ENCODE data around the gene GRID2. TPM values are rescaled to one million over a fixed set of nuclear protein-coding genes. Genes with fewer than 3 reads are reported as not detected.

The GRID2 gene
- total RNA-seq, 4 donors from 2014 or later: 0.63 TPM; not detected in 3

GRCh38 chr4:93103042-93103441 is 799.3 kb downstream of the GRID2 start:
- Histone ChIP-seq H3K4me3 (no peak overlapping the region), H3K27ac (no peak overlapping the region), H3K4me1 (no peaks in the 10 kb centered on the region), H3K36me3 (no peaks in the 10 kb centered on the region), H3K9me3 (no peaks in the 10 kb centered on the region), H3K27me3 (no peaks in the 10 kb centered on the region)
- TF ChIP-seq POLR2A (IDR thresholded peaks at IDR 0.05): no peak
- no peak for TF ChIP-seq CTCF (IDR thresholded peaks at IDR 0.05)
- TF ChIP-seq EP300 (IDR thresholded peaks at IDR 0.05): no peak
- no peak for DNase-seq (ENCODE audit: low spot score in 2 of 2)
- WGBS, 2 donors: 88 to 89% methylated on average over 7 of the region's 7 CpGs

- H3K9me3 ChIP-seq: no peaks in the 10 kb centered on the region
- no peaks in the 10 kb centered on the region for H3K36me3 ChIP-seq
- no peak overlapping the region for H3K4me3 ChIP-seq
- no peak overlapping the region for H3K27ac ChIP-seq
- H3K4me1 ChIP-seq: no peaks in the 10 kb centered on the region
- TF ChIP-seq CTCF (IDR thresholded peaks at IDR 0.05) (no peak), EP300 (IDR thresholded peaks at IDR 0.05) (no peak), POLR2A (IDR thresholded peaks at IDR 0.05) (no peak)
- 55 to 63% methylated on average over 1 of the region's 1 CpG for WGBS, 2 donors
- no peak for DNase-seq (ENCODE audit: low spot score in 2 of 2)
- no peaks in the 10 kb centered on the region for H3K27me3 ChIP-seq
Observed at GRCh38 chr4:93116624-93117023, 812.9 kb downstream of the GRID2 start.

GRCh38 chr4:93127489-93127888 is 823.7 kb downstream of the GRID2 start:
- Histone ChIP-seq H3K27ac (no peak overlapping the region), H3K27me3 (no peaks in the 10 kb centered on the region), H3K4me1 (no peaks in the 10 kb centered on the region), H3K4me3 (no peak overlapping the region), H3K9me3 (no peaks in the 10 kb centered on the region), H3K36me3 (no peaks in the 10 kb centered on the region)
- no peak for TF ChIP-seq EP300 (IDR thresholded peaks at IDR 0.05)
- no peak for TF ChIP-seq POLR2A (IDR thresholded peaks at IDR 0.05)
- TF ChIP-seq CTCF (IDR thresholded peaks at IDR 0.05): no peak
- DNase-seq (ENCODE audit: low spot score in 2 of 2): no peak
- WGBS, 2 donors: 91 to 95% methylated on average over 2 of the region's 2 CpGs

- H3K4me1 ChIP-seq: no peaks in the 10 kb centered on the region
- H3K27me3 ChIP-seq: no peaks in the 10 kb centered on the region
- H3K27ac ChIP-seq: no peak overlapping the region
- H3K9me3 ChIP-seq: no peaks in the 10 kb centered on the region
- 72 to 73% methylated on average over 6 of the region's 6 CpGs for WGBS, 2 donors
- H3K4me3 ChIP-seq: no peak overlapping the region
- TF ChIP-seq EP300 (IDR thresholded peaks at IDR 0.05) (no peak), CTCF (IDR thresholded peaks at IDR 0.05) (no peak), POLR2A (IDR thresholded peaks at IDR 0.05) (no peak)
- H3K36me3 ChIP-seq: no peaks in the 10 kb centered on the region
- DNase-seq (ENCODE audit: low spot score in 2 of 2): no peak
Observed at GRCh38 chr4:93132631-93133030, 828.9 kb downstream of the GRID2 start.

GRCh38 chr4:93139118-93139517 is 835.4 kb downstream of the GRID2 start:
- H3K4me1 ChIP-seq: no peaks in the 10 kb centered on the region

More at GRCh38 chr4:93139118-93139517, 835.4 kb downstream of the GRID2 start:
- TF ChIP-seq CTCF (IDR thresholded peaks at IDR 0.05): no peak
- TF ChIP-seq POLR2A (IDR thresholded peaks at IDR 0.05): no peak
- no peak for DNase-seq (ENCODE audit: low spot score in 2 of 2)
- no peak overlapping the region for H3K27ac ChIP-seq
- no peaks in the 10 kb centered on the region for H3K27me3 ChIP-seq
- H3K9me3 ChIP-seq: no peaks in the 10 kb centered on the region
- no peak overlapping the region for H3K4me3 ChIP-seq
- H3K36me3 ChIP-seq: no peaks in the 10 kb centered on the region

All from tibial nerve (tissue), 4 donors.